IMR-90 (cell line): Measurements from ENCODE around the gene PLIN4. TPM values are rescaled to one million over a fixed set of nuclear protein-coding genes. Genes with fewer than 3 reads are reported as not detected.

Experiments
- ATAC-seq: fragments of 200-7000 bp; cut with Tn5 transposase; 2 replicates; pipeline ENCODE4 v1.9.1; 2020; ENCODE audit warnings: low read depth, mild to moderate bottlenecking, moderate library complexity
- BruUV-seq: library from RNA; stranded (reverse); fragments of 400-500 nt; replicated peaks from 2 replicates; lab custom pipeline; 2021; lab: Mats Ljungman, UMichigan
- CTCF ChIA-PET: fragments of 300-600 bp; formaldehyde crosslinking; extraction: SDS; loops from one replicate; lab custom pipeline; 2021; ENCODE audit warnings: antibody characterized with exemption; lab: Yijun Ruan, JAX
- POLR2A ChIA-PET: fragments of 300-600 bp; sonication (Branson Sonifier 250); formaldehyde crosslinking; loops from one replicate; lab custom pipeline; 2022; ENCODE audit warnings: antibody characterized with exemption; ENCODE audit not compliant: unreplicated experiment; lab: Charles Lee
- DNase-seq: peaks from one replicate; pipeline ENCODE4 v3.0.0; 2013
- H2AFZ ChIP-seq: replicated peaks from 2 replicates; pipeline ENCODE3; 2013; ENCODE audit warnings: low read length, mild to moderate bottlenecking; ENCODE audit not compliant: poor library complexity
- H2AK5ac ChIP-seq: 2 replicates; pipeline ENCODE4 v1.6.1; 2013; ENCODE audit warnings: low read depth, low read length, inconsistent platforms
- H2AK9ac ChIP-seq: replicated peaks from 2 replicates; pipeline ENCODE3; 2013; ENCODE audit warnings: mild to moderate bottlenecking, low read depth, low read length, moderate library complexity; ENCODE audit not compliant: poor library complexity
- H2BK120ac ChIP-seq: 2 replicates; pipeline ENCODE4 v1.6.1; 2013; ENCODE audit warnings: low read depth, low read length, inconsistent platforms
- H2BK15ac ChIP-seq: 3 replicates; pipeline ENCODE4 v1.6.1; 2013; ENCODE audit warnings: low read depth, low read length, inconsistent platforms
- H2BK20ac ChIP-seq: 2 replicates; pipeline ENCODE4 v1.6.1; 2013; ENCODE audit warnings: low read depth, mild to moderate bottlenecking, inconsistent platforms, low read length, moderate library complexity
- H2BK5ac ChIP-seq: 2 replicates; pipeline ENCODE4 v1.6.1; 2013; ENCODE audit warnings: mild to moderate bottlenecking, low read depth, low read length, inconsistent platforms; ENCODE audit not compliant: poor library complexity, severe bottlenecking
- H3K14ac ChIP-seq: replicated peaks from 2 replicates; pipeline ENCODE4 v1.6.1; 2013; ENCODE audit warnings: low read depth, low read length, inconsistent platforms
- H3K18ac ChIP-seq: 2 replicates; pipeline ENCODE4 v1.6.1; 2013; ENCODE audit warnings: low read depth, low read length, control low read depth
- H3K23ac ChIP-seq: 2 replicates; pipeline ENCODE4 v1.6.1; 2013; ENCODE audit warnings: low read depth, low read length, inconsistent platforms
- H3K27ac ChIP-seq: 2 replicates; pipeline ENCODE4 v1.5.1; 2013; ENCODE audit warnings: mild to moderate bottlenecking, control low read depth, low read length; ENCODE audit not compliant: insufficient read depth
- H3K27me3 ChIP-seq: 2 replicates; pipeline ENCODE4 v1.6.1; 2013; ENCODE audit warnings: low read length; ENCODE audit not compliant: control insufficient read depth, insufficient read depth
- H3K36me3 ChIP-seq: 2 replicates; pipeline ENCODE4 v1.6.1; 2013; ENCODE audit warnings: low read length, mixed read lengths; ENCODE audit not compliant: control insufficient read depth, insufficient read depth
- H3K4ac ChIP-seq: 2 replicates; pipeline ENCODE4 v1.6.1; 2013; ENCODE audit warnings: low read depth, low read length, inconsistent platforms
- H3K4me1 ChIP-seq: 2 replicates; pipeline ENCODE4 v1.6.1; 2013; ENCODE audit warnings: low read length, mixed read lengths; ENCODE audit not compliant: control insufficient read depth, insufficient read depth
- H3K4me2 ChIP-seq: 2 replicates; pipeline ENCODE4 v1.6.1; 2013; ENCODE audit warnings: low read depth, mild to moderate bottlenecking, control low read depth, low read length, moderate library complexity
- H3K4me3 ChIP-seq: 2 replicates; pipeline ENCODE4 v1.5.1; 2013; ENCODE audit warnings: low read depth, mild to moderate bottlenecking, control low read depth, low read length, moderate library complexity; ENCODE audit not compliant: insufficient read depth
- H3K56ac ChIP-seq: 2 replicates; pipeline ENCODE4 v1.6.1; 2013; ENCODE audit warnings: low read length, inconsistent platforms; ENCODE audit not compliant: insufficient read depth; ENCODE audit errors: extremely low read depth
- H3K79me1 ChIP-seq, 2 experiments: 2 replicates each; pipeline ENCODE4 v1.6.1; 2013; ENCODE audit warnings: low read length in 2 of 2, inconsistent platforms in 1 of 2, low read depth in 1 of 2
- H3K9ac ChIP-seq: 2 replicates; pipeline ENCODE4 v1.6.1; 2013; ENCODE audit warnings: low read depth, low read length, control low read depth
- H3K9me1 ChIP-seq: 2 replicates; pipeline ENCODE4 v1.6.1; 2013; ENCODE audit warnings: low read length, inconsistent platforms; ENCODE audit not compliant: insufficient read depth
- H3K9me3 ChIP-seq: 2 replicates; pipeline ENCODE4 v1.6.1; 2013; ENCODE audit warnings: low read length; ENCODE audit not compliant: control insufficient read depth, insufficient read depth
- H4K20me1 ChIP-seq: 2 replicates; pipeline ENCODE4 v1.6.1; 2013; ENCODE audit warnings: low read length, inconsistent platforms; ENCODE audit not compliant: insufficient read depth
- H4K5ac ChIP-seq: 2 replicates; pipeline ENCODE4 v1.6.1; 2013; ENCODE audit warnings: mild to moderate bottlenecking, low read depth, low read length, control low read depth
- H4K8ac ChIP-seq, 2 experiments: 2 replicates each; pipeline ENCODE4 v1.6.1; 2013; ENCODE audit warnings: low read depth in 2 of 2, low read length in 2 of 2, control low read depth in 1 of 2, inconsistent platforms in 1 of 2
- H4K91ac ChIP-seq: 2 replicates; pipeline ENCODE4 v1.6.1; 2013; ENCODE audit warnings: low read depth, low read length, inconsistent platforms; ENCODE audit not compliant: insufficient read depth
- BHLHE40 ChIP-seq: fragments of 150-350 bp; IDR thresholded peaks from 2 replicates; pipeline ENCODE4 v1.6.1; 2016; ENCODE audit warnings: mild to moderate bottlenecking, low read depth, low read length
- CEBPB ChIP-seq: IDR thresholded peaks from 2 replicates; pipeline ENCODE4 v1.6.1; 2012; ENCODE audit warnings: low read depth, low read length, improper control_type of control experiment
- CHD1 ChIP-seq: IDR thresholded peaks from 2 replicates; pipeline ENCODE4 v1.6.1; 2012; ENCODE audit warnings: low read depth, low read length, improper control_type of control experiment
- CTCF ChIP-seq: conservative IDR thresholded peaks from 2 replicates; pipeline ENCODE4 v1.5.1; 2012; ENCODE audit warnings: mild to moderate bottlenecking, low read depth, low read length, improper control_type of control experiment
- ELK1 ChIP-seq: fragments of 150-350 bp; IDR thresholded peaks from 2 replicates; pipeline ENCODE4 v1.6.1; 2016; ENCODE audit warnings: low read depth, mild to moderate bottlenecking, low read length, moderate library complexity, borderline replicate concordance
- FOS ChIP-seq: fragments of 150-350 bp; IDR thresholded peaks from 2 replicates; pipeline ENCODE4 v1.6.1; 2016; ENCODE audit warnings: low read depth, low read length
- MAFK ChIP-seq: IDR thresholded peaks from 2 replicates; pipeline ENCODE4 v1.6.1; 2012; ENCODE audit warnings: low read depth, low read length, improper control_type of control experiment
- MAZ ChIP-seq: IDR thresholded peaks from 2 replicates; pipeline ENCODE4 v1.6.1; 2012; ENCODE audit warnings: low read depth, mild to moderate bottlenecking, low read length, improper control_type of control experiment, moderate library complexity, borderline replicate concordance
- MXI1 ChIP-seq: IDR thresholded peaks from 2 replicates; pipeline ENCODE4 v1.6.1; 2012; ENCODE audit warnings: low read depth, mild to moderate bottlenecking, low read length, moderate library complexity, borderline replicate concordance
- NFE2L2 ChIP-seq: fragments of 150-350 bp; IDR thresholded peaks from 2 replicates; pipeline ENCODE4 v1.6.1; 2016; ENCODE audit warnings: low read depth, mild to moderate bottlenecking, low read length
- POLR2A ChIP-seq: IDR thresholded peaks from 2 replicates; pipeline ENCODE4 v1.6.1; 2012; ENCODE audit warnings: mild to moderate bottlenecking, low read depth, low read length
- RAD21 ChIP-seq: IDR thresholded peaks from 2 replicates; pipeline ENCODE4 v1.6.1; 2012; ENCODE audit warnings: low read length, improper control_type of control experiment
- RCOR1 ChIP-seq: IDR thresholded peaks from 2 replicates; pipeline ENCODE4 v1.6.1; 2012; ENCODE audit warnings: mild to moderate bottlenecking, low read length, improper control_type of control experiment; ENCODE audit not compliant: insufficient replicate concordance
- RFX5 ChIP-seq: IDR thresholded peaks from 2 replicates; pipeline ENCODE4 v1.8.0; 2012; ENCODE audit warnings: low read depth, mild to moderate bottlenecking, low read length, moderate library complexity
- SMC3 ChIP-seq: fragments of 150-350 bp; IDR thresholded peaks from 2 replicates; pipeline ENCODE4 v1.6.1; 2016; ENCODE audit warnings: low read depth, mild to moderate bottlenecking, antibody characterized with exemption, low read length, moderate library complexity
- WGBS, 2 experiments: methylation state at CpG; one replicate each; pipeline versions ENCODE4 v1.1.5 to v1.1.7; 2013; ENCODE audit warnings: missing lambda C conversion rate in 2 of 2; ENCODE audit not compliant: insufficient read length in 1 of 2; ENCODE audit errors: extremely low coverage in 2 of 2; 5-methylcytosine and 5-hydroxymethylcytosine counted together
- dilution Hi-C: fragments of 300-500 bp; cut with HindIII; formaldehyde crosslinking; loops from one replicate; pipeline ENCODE4 v1.14.3; 2018; ENCODE audit warnings: low sequenced_read_pairs; ENCODE audit not compliant: unreplicated experiment
- in situ Hi-C: fragments of 300-500 bp; cut with MboI; formaldehyde crosslinking; loops from 3 replicates; pipeline ENCODE4 v1.14.3; 2019; ENCODE audit warnings: low sequenced_read_pairs, inconsistent platforms, mixed read lengths
- intact Hi-C: fragments of 100-400 bp; cut with micrococcal nuclease; formaldehyde crosslinking; loops from 2 replicates; pipeline ENCODE4 v1.10.0; 2022
- polyA plus RNA-seq, 3 experiments: library from polyadenylated mRNA; depleted of rRNA; stranded (reverse); fragments of >200 nt; gene quantifications; 2 replicates each; pipeline ENCODE4 v1.2.3, GENCODE V29; 2012; ENCODE audit warnings: low replicate concordance in 1 of 3
- total RNA-seq: library from RNA; depleted of rRNA; stranded (reverse); fragments of >200 nt; gene quantifications from 2 replicates; pipeline ENCODE4 v1.2.3, GENCODE V29; 2012
- TF ChIP-seq, protein P1 (sequence below): fragments of 150-350 bp; IDR thresholded peaks from 2 replicates; pipeline ENCODE4 v1.6.1; 2017; ENCODE audit warnings: mild to moderate bottlenecking, antibody characterized with exemption, low read length, low read depth

Gene PLIN4
- total and polyA plus RNA-seq, 2 of the 4 experiments (the other 2 are of a cell fraction): under 0.01 to 0.09 TPM

DNA sequence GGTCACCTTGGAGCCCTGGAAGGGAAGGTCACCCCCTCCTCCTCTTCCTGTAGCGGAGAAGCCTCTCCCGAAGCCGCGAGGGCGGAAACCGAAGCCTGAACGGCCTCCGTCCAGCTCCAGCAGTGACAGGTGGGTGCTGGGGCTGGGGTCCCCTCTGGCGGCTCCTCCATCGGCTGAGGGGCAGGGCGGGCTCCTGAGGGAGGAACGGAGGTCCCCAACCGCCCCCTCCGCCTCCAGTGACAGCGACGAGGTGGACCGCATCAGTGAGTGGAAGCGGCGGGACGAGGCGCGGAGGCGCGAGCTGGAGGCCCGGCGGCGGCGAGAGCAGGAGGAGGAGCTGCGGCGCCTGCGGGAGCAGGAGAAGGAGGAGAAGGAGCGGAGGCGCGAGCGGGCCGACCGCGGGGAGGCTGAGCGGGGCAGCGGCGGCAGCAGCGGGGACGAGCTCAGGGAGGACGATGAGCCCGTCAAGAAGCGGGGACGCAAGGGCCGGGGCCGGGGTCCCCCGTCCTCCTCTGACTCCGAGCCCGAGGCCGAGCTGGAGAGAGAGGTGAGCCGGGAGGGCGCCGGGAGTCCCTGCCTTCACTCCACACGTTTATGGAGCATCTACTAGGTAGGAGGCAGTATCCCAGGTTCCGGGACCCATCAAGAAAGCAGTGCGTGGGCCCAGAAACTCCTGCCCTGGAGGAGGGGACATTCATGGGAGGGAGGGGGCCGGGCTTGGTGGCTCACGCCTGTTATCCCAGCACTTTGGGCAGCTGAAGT is 24.2 kb downstream of the PLIN4 start:
- Histone ChIP-seq H2BK15ac (no peak overlapping the region), H3K14ac (no peak overlapping the region), H4K5ac (no peak overlapping the region), H3K9me3 (no peaks in the 10 kb centered on the region), H3K23ac (no peak overlapping the region), H4K91ac (no peak overlapping the region), H3K4me1 (no peaks in the 10 kb centered on the region), H3K79me1 (peaks cover 7 to 21% of the 10 kb centered on the region in 2 experiments), H3K56ac (no peak overlapping the region), H2AK5ac (no peak overlapping the region), H3K4me2 (no peak overlapping the region), H4K8ac (no peak overlapping the region), H3K9ac (no peak overlapping the region), H2AK9ac (no peak overlapping the region), H2AFZ (no peak overlapping the region), H2BK120ac (no peak overlapping the region), H3K27me3 (no peaks in the 10 kb centered on the region), H3K4me3 (no peak overlapping the region), H3K18ac (no peak overlapping the region), H3K4ac (no peak overlapping the region), H3K36me3 (peaks cover 74% of the 10 kb centered on the region), H2BK5ac (no peak overlapping the region), H3K9me1 (peaks cover 13% of the 10 kb centered on the region), H4K20me1 (peaks cover 14% of the 10 kb centered on the region; the same call in 1 of the 2 replicates), H3K27ac (no peak overlapping the region), H2BK20ac (no peak overlapping the region)
- BruUV-seq: no TSS peak
- intact Hi-C loops: no loop called here
- no peak for DNase-seq
- in situ Hi-C loops: no loop called here
- TF ChIP-seq BHLHE40: no peak
- no peak for TF ChIP-seq MAZ
- TF ChIP-seq CEBPB: no peak
- no peak for TF ChIP-seq CTCF
- no peak for TF ChIP-seq NFE2L2
- TF ChIP-seq, protein P1, sequence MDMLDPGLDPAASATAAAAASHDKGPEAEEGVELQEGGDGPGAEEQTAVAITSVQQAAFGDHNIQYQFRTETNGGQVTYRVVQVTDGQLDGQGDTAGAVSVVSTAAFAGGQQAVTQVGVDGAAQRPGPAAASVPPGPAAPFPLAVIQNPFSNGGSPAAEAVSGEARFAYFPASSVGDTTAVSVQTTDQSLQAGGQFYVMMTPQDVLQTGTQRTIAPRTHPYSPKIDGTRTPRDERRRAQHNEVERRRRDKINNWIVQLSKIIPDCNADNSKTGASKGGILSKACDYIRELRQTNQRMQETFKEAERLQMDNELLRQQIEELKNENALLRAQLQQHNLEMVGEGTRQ: no peak
- TF ChIP-seq FOS: no peak
- TF ChIP-seq CHD1: no peak
- TF ChIP-seq RAD21: no peak
- TF ChIP-seq RFX5: no peak
- TF ChIP-seq MXI1: no peak
- TF ChIP-seq POLR2A: no peak
- no peak for TF ChIP-seq MAFK
- TF ChIP-seq ELK1: no peak
- no peak for TF ChIP-seq RCOR1
- no peak for TF ChIP-seq SMC3
- WGBS, 2 experiments: 95% methylated on average over 21 of the region's 61 CpGs; no CpG with 5 or more reads in 1 of the 2 experiments
- ATAC-seq: no peak
- CTCF ChIA-PET: no interaction called here
- POLR2A ChIA-PET: no interaction called here
- dilution Hi-C loops: no loop called here
